SK-N-SH (cell line): ENCODE results near the gene CDC6. TPM values are rescaled to one million over a fixed set of nuclear protein-coding genes. Genes with fewer than 3 reads are reported as not detected.
A peak's percentile ranks its signal among the peaks of the same experiment; 100 is the strongest.

Source experiments
- CTCF ChIA-PET: fragments of 300-600, 350-600 bp; formaldehyde crosslinking; extraction: SDS; loops from one replicate; lab custom pipeline; 2021; lab: Yijun Ruan, JAX
- POLR2A ChIA-PET: fragments of 350-600 bp; sonication (Branson Sonifier 250); formaldehyde crosslinking; extraction: SDS; loops from one replicate; lab custom pipeline; 2020; ENCODE audit warnings: antibody characterized with exemption, inconsistent platforms; lab: Yijun Ruan, JAX
- DNase-seq: peaks from one replicate; pipeline ENCODE4 v3.0.0; 2012
- H2AFZ ChIP-seq: fragments of 200-600 bp; sonication (generic); 2 replicates; pipeline ENCODE4 v1.8.1; 2016; ENCODE audit warnings: antibody characterized with exemption, mild to moderate bottlenecking, low read depth
- H3F3A ChIP-seq: fragments of 200-600 bp; sonication (generic); replicated peaks from 2 replicates; pipeline ENCODE3; 2016; ENCODE audit warnings: antibody characterized with exemption, mild to moderate bottlenecking; ENCODE audit not compliant: insufficient read depth
- H3K27ac ChIP-seq, 2 experiments: fragments of 200-500 bp in 1 of 2; fragments of 200-600 bp in 1 of 2; sonication (Bioruptor generic) in 1 of 2; sonication (generic), shearing (Covaris generic) in 1 of 2; 2 replicates each; pipeline versions ENCODE4 v1.5.1 to v1.6.1; 2014 to 2016; ENCODE audit warnings: low read depth in 2 of 2, inconsistent platforms in 1 of 2, low read length in 1 of 2, mild to moderate bottlenecking in 1 of 2, mixed read lengths in 1 of 2
- H3K27me3 ChIP-seq: fragments of 200-600 bp; sonication (generic), shearing (Covaris generic); 2 replicates; pipeline ENCODE4 v1.6.1; 2016; ENCODE audit warnings: mixed run types; ENCODE audit not compliant: insufficient read depth
- H3K36me3 ChIP-seq, 2 experiments: fragments of 200-500 bp in 1 of 2; fragments of 200-600 bp in 1 of 2; sonication (Bioruptor generic) in 1 of 2; sonication (generic) in 1 of 2; replicated peaks in 1 of 2; 2 replicates each; pipeline versions ENCODE3 to v1.5.1; 2014 to 2016; ENCODE audit warnings: low read length in 1 of 2, mild to moderate bottlenecking in 1 of 2; ENCODE audit not compliant: insufficient read depth in 2 of 2, control insufficient read depth in 1 of 2
- H3K4me1 ChIP-seq, 2 experiments: fragments of 200-500 bp in 1 of 2; fragments of 200-600 bp in 1 of 2; sonication (Bioruptor generic) in 1 of 2; sonication (generic), shearing (Covaris generic) in 1 of 2; 2 replicates each; pipeline versions ENCODE4 v1.5.1 to v1.6.1; 2014 to 2016; ENCODE audit warnings: low read depth in 1 of 2, low read length in 1 of 2, mixed run types in 1 of 2; ENCODE audit not compliant: insufficient read depth in 2 of 2, control insufficient read depth in 1 of 2
- H3K4me2 ChIP-seq: fragments of 200-600 bp; sonication (generic), shearing (Covaris generic); 2 replicates; pipeline ENCODE4 v1.6.1; 2017; ENCODE audit warnings: mixed run types
- H3K4me3 ChIP-seq, 2 experiments: fragments of 200-500 bp in 1 of 2; fragments of 200-600 bp in 1 of 2; sonication (Bioruptor generic) in 1 of 2; sonication (generic), shearing (Covaris generic) in 1 of 2; 2 replicates each; pipeline versions ENCODE4 v1.5.1 to v1.8.1; 2014 to 2016; ENCODE audit warnings: low read depth in 2 of 2, inconsistent platforms in 1 of 2, low read length in 1 of 2, mild to moderate bottlenecking in 1 of 2, mixed read lengths in 1 of 2, moderate library complexity in 1 of 2
- H3K79me2 ChIP-seq: fragments of 200-600 bp; sonication (generic); 2 replicates; pipeline ENCODE4 v1.8.1; 2017; ENCODE audit warnings: mild to moderate bottlenecking; ENCODE audit not compliant: insufficient read depth
- H3K9ac ChIP-seq: fragments of 200-600 bp; sonication (generic); 2 replicates; pipeline ENCODE4 v1.6.1; 2017; ENCODE audit warnings: mixed run types
- H3K9me2 ChIP-seq: fragments of 200-600 bp; sonication (generic); 2 replicates; pipeline ENCODE4 v1.6.1; 2017; ENCODE audit warnings: mixed run types
- H3K9me3 ChIP-seq: fragments of 200-600 bp; sonication (generic); 2 replicates; pipeline ENCODE4 v1.6.1; 2017; ENCODE audit warnings: mixed run types, mild to moderate bottlenecking, moderate library complexity
- H4K20me1 ChIP-seq: fragments of 200-600 bp; sonication (generic); 2 replicates; pipeline ENCODE4 v1.6.1; 2017; ENCODE audit warnings: mild to moderate bottlenecking, mixed run types; ENCODE audit not compliant: insufficient read depth
- EZH2phosphoT487 ChIP-seq: fragments of 200-600 bp; sonication (generic); IDR thresholded peaks from 2 replicates; pipeline ENCODE4 v1.6.1; 2017; ENCODE audit warnings: low read depth, mixed run types, mild to moderate bottlenecking, antibody characterized with exemption, moderate library complexity, borderline replicate concordance
- FOXM1 ChIP-seq: IDR thresholded peaks from 2 replicates; pipeline ENCODE4 v1.4.0; 2012; ENCODE audit warnings: low read depth, mild to moderate bottlenecking
- GATA2 ChIP-seq: sonication (generic); formaldehyde crosslinking; IDR thresholded peaks from 2 replicates; pipeline ENCODE4 v1.5.0; 2020; ENCODE audit warnings: mild to moderate bottlenecking, missing genetic modification reagents
- MEF2A ChIP-seq: IDR thresholded peaks from 2 replicates; pipeline ENCODE4 v1.4.0; 2012; ENCODE audit warnings: low read depth, borderline replicate concordance
- NFIC ChIP-seq: IDR thresholded peaks from 2 replicates; pipeline ENCODE4 v1.4.0; 2012; ENCODE audit warnings: borderline replicate concordance
- POLR2AphosphoS5 ChIP-seq: IDR thresholded peaks from 2 replicates; pipeline ENCODE4 v1.6.1; 2012; ENCODE audit warnings: low read depth, low read length
- RAD21 ChIP-seq: IDR thresholded peaks from 2 replicates; pipeline ENCODE4 v1.6.1; 2012; ENCODE audit warnings: mild to moderate bottlenecking, low read length
- RFX5 ChIP-seq: IDR thresholded peaks from 2 replicates; pipeline ENCODE4 v1.6.1; 2012; ENCODE audit warnings: mild to moderate bottlenecking, improper control_type of control experiment, low read length
- RXRA ChIP-seq: IDR thresholded peaks from 2 replicates; pipeline ENCODE4 v1.4.0; 2012; ENCODE audit warnings: low read depth, mild to moderate bottlenecking, borderline replicate concordance
- SIN3A ChIP-seq: IDR thresholded peaks from 2 replicates; pipeline ENCODE4 v1.6.1; 2012; ENCODE audit warnings: low read depth, mild to moderate bottlenecking, low read length, moderate library complexity, borderline replicate concordance
- SMC3 ChIP-seq: IDR thresholded peaks from 2 replicates; pipeline ENCODE4 v1.6.1; 2012; ENCODE audit warnings: low read depth, low read length, improper control_type of control experiment
- TCF12 ChIP-seq: IDR thresholded peaks from 2 replicates; pipeline ENCODE4 v1.4.0; 2012
- TEAD4 ChIP-seq: IDR thresholded peaks from 2 replicates; pipeline ENCODE4 v1.4.0; 2012; ENCODE audit warnings: mild to moderate bottlenecking, borderline replicate concordance; ENCODE audit not compliant: insufficient read depth
- YY1 ChIP-seq: IDR thresholded peaks from 2 replicates; pipeline ENCODE4 v1.4.0; 2012; ENCODE audit warnings: low read depth, mild to moderate bottlenecking
- WGBS: methylation state at CpG from one replicate; pipeline ENCODE4 v1.1.6; 2017; ENCODE audit warnings: low lambda C conversion rate; 5-methylcytosine and 5-hydroxymethylcytosine counted together
- polyA plus RNA-seq, 3 experiments: library from polyadenylated mRNA; depleted of rRNA; stranded (reverse); fragments of >200 nt; gene quantifications; 2 replicates each; pipeline ENCODE4 v1.2.3, GENCODE V29; 2012
- TF ChIP-seq, protein P1 (sequence below): IDR thresholded peaks from 2 replicates; pipeline ENCODE4 v1.4.0; 2012; ENCODE audit warnings: low read depth
- TF ChIP-seq, protein P2 (sequence below): IDR thresholded peaks from 2 replicates; pipeline ENCODE4; 2012
- TF ChIP-seq, protein P3 (sequence below): fragments of 150-350 bp; IDR thresholded peaks from 2 replicates; pipeline ENCODE4 v1.6.1; 2017; ENCODE audit warnings: antibody characterized with exemption, low read length, low read depth, borderline replicate concordance
- TF ChIP-seq, protein P4 (sequence below): IDR thresholded peaks from 2 replicates; pipeline ENCODE4 v1.4.0; 2012; ENCODE audit warnings: low read depth, borderline replicate concordance
- TF ChIP-seq, protein P5 (sequence below): fragments of 150-350 bp; IDR thresholded peaks from 2 replicates; pipeline ENCODE4 v1.6.1; 2016; ENCODE audit warnings: mild to moderate bottlenecking, low read depth, low read length

CDC6 gene
- polyA plus RNA-seq, 1 of the 3 experiments (the other 2 are of a cell fraction): 12.7 TPM

DNA sequence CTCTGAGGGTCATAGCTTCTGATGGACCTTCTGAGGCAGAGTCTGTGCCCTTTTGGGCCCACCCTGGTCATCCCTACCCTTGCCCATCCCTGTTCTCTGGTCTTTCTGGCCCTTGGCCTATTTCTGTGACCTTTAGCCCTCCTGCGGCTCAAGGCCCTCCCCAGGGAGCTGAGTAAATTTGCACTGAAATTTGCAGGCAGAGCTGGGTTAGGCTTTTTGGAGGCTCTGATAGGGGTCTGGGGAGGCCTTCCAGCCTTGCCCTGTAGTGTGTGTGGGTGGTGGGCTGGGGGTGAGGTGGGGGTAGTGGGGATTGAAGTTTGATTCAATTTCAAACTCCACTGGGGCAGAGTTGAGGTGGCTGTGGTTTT is 39.1 kb downstream of the CDC6 start:
- no peaks in the 10 kb centered on the region for H3K27me3 ChIP-seq
- H3K9me3 ChIP-seq: no peaks in the 10 kb centered on the region
- peak overlapping the region; percentile 61; the same call in 1 of the 2 replicates for H3K4me2 ChIP-seq
- TF ChIP-seq, protein P1, sequence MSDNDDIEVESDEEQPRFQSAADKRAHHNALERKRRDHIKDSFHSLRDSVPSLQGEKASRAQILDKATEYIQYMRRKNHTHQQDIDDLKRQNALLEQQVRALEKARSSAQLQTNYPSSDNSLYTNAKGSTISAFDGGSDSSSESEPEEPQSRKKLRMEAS: no peak
- TF ChIP-seq RXRA (no peak), NFIC (no peak), RAD21 (no peak), TCF12 (no peak), GATA2 (CRISPR knock-in tag) (no peak), SIN3A (no peak), MEF2A (no peak), POLR2AphosphoS5 (no peak)
- TF ChIP-seq, protein P2, sequence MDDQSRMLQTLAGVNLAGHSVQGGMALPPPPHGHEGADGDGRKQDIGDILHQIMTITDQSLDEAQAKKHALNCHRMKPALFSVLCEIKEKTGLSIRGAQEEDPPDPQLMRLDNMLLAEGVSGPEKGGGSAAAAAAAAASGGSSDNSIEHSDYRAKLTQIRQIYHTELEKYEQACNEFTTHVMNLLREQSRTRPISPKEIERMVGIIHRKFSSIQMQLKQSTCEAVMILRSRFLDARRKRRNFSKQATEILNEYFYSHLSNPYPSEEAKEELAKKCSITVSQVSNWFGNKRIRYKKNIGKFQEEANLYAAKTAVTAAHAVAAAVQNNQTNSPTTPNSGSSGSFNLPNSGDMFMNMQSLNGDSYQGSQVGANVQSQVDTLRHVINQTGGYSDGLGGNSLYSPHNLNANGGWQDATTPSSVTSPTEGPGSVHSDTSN: no peak
- TF ChIP-seq, protein P3, sequence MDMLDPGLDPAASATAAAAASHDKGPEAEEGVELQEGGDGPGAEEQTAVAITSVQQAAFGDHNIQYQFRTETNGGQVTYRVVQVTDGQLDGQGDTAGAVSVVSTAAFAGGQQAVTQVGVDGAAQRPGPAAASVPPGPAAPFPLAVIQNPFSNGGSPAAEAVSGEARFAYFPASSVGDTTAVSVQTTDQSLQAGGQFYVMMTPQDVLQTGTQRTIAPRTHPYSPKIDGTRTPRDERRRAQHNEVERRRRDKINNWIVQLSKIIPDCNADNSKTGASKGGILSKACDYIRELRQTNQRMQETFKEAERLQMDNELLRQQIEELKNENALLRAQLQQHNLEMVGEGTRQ: no peak
- TF ChIP-seq, protein P4, sequence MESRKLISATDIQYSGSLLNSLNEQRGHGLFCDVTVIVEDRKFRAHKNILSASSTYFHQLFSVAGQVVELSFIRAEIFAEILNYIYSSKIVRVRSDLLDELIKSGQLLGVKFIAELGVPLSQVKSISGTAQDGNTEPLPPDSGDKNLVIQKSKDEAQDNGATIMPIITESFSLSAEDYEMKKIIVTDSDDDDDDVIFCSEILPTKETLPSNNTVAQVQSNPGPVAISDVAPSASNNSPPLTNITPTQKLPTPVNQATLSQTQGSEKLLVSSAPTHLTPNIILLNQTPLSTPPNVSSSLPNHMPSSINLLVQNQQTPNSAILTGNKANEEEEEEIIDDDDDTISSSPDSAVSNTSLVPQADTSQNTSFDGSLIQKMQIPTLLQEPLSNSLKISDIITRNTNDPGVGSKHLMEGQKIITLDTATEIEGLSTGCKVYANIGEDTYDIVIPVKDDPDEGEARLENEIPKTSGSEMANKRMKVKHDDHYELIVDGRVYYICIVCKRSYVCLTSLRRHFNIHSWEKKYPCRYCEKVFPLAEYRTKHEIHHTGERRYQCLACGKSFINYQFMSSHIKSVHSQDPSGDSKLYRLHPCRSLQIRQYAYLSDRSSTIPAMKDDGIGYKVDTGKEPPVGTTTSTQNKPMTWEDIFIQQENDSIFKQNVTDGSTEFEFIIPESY: no peak
- POLR2A ChIA-PET: interaction anchor here (0.8 to 1.6 kb wide), 2 partner anchors 15 to 24 kb away, joined by 3 to 6 read pairs; no protein-coding TSS in a partner anchor
- H3K9me2 ChIP-seq: no peaks in the 10 kb centered on the region
- CTCF ChIA-PET: interaction anchor here (1.1 to 57.6 kb wide), 5 partner anchors 13 to 120 kb away, joined by 3 to 1706 read pairs (median 6); partner anchors contain the start of genes CDC6 and RARA
- H3K9ac ChIP-seq: no peak overlapping the region
- H2AFZ ChIP-seq: no peak overlapping the region
- peaks cover 3 to 4% of the 10 kb centered on the region in 2 experiments for H3K36me3 ChIP-seq
- peaks cover 100% of the 10 kb centered on the region for H3K79me2 ChIP-seq
- DNase-seq: no peak
- 55% methylated on average over 1 of the region's 1 CpG for WGBS
- peaks cover 75 to 88% of the 10 kb centered on the region in 2 experiments for H3K4me1 ChIP-seq
- H3K4me3 ChIP-seq: no peak overlapping the region
- peaks cover 76% of the 10 kb centered on the region for H4K20me1 ChIP-seq
- H3F3A ChIP-seq: peaks cover 27% of the 10 kb centered on the region
- peak overlapping the region in 1 of 2 experiments; percentile 45; a peak in 1 of 4 replicates for H3K27ac ChIP-seq

DNA sequence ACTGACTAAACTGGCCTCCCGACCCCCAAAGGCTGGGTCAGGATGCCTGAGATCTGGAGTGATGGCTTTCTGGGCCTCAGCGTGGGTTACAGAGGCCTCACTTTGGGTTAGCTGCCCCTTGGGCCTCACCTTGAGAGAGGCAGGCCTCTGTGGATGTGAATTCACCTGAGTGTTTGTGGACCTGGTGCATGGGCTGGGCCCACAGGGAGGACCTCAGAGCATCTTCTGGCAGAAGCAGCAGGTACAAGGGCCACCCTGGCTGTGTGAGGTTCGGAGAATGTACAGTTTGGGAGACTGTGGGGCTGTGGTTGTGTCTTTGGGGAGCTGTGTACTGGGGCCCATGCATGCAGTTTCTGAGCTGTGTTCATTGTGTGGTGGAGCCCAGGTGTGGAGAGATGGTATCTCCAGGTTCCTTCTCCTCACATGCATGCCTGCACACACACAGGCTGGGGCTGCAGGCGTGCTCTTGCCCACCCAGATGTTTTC is 39.6 kb downstream of the CDC6 start:
- Histone ChIP-seq H3K27ac (peak overlapping the region in 1 of 2 experiments; percentile 45; a peak in 1 of 4 replicates), H3K9me2 (no peaks in the 10 kb centered on the region), H2AFZ (no peak overlapping the region), H3K9ac (no peak overlapping the region), H3K4me1 (peaks cover 74 to 87% of the 10 kb centered on the region in 2 experiments), H3K36me3 (peaks cover 3 to 4% of the 10 kb centered on the region in 2 experiments), H3K4me3 (no peak overlapping the region), H3K9me3 (no peaks in the 10 kb centered on the region), H3F3A (peaks cover 24% of the 10 kb centered on the region), H4K20me1 (peaks cover 73% of the 10 kb centered on the region), H3K79me2 (peaks cover 98% of the 10 kb centered on the region), H3K27me3 (no peaks in the 10 kb centered on the region), H3K4me2 (no peak overlapping the region; the same call in 1 of the 2 replicates)
- CTCF ChIA-PET: interaction anchor here (1.1 to 57.6 kb wide), 4 partner anchors 16 to 120 kb away, joined by 3 to 1706 read pairs (median 88); partner anchors contain the start of genes CDC6 and RARA
- DNase-seq: no peak
- WGBS: 86% methylated on average over 1 of the region's 4 CpGs
- POLR2A ChIA-PET: interaction anchor here (0.8 to 1.6 kb wide), 2 partner anchors 16 to 24 kb away, joined by 3 to 6 read pairs; no protein-coding TSS in a partner anchor
- TF ChIP-seq TEAD4 (no peak), RXRA (no peak), SMC3 (no peak), TCF12 (no peak), RAD21 (no peak), EZH2phosphoT487 (no peak), RFX5 (no peak), YY1 (no peak), FOXM1 (no peak)
- TF ChIP-seq, protein P2: no peak
- TF ChIP-seq, protein P5, sequence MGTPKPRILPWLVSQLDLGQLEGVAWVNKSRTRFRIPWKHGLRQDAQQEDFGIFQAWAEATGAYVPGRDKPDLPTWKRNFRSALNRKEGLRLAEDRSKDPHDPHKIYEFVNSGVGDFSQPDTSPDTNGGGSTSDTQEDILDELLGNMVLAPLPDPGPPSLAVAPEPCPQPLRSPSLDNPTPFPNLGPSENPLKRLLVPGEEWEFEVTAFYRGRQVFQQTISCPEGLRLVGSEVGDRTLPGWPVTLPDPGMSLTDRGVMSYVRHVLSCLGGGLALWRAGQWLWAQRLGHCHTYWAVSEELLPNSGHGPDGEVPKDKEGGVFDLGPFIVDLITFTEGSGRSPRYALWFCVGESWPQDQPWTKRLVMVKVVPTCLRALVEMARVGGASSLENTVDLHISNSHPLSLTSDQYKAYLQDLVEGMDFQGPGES: no peak
- TF ChIP-seq, protein P3: no peak
